KMS-11 (cell line): ENCODE results near the gene IL1RAPL2.

ENCODE experiments used
- H2AFZ ChIP-seq: fragments of 200-600 bp; sonication (generic); 2 replicates; pipeline ENCODE4 v1.6.1; 2016; ENCODE audit warnings: antibody characterized with exemption, mixed run types, low read depth
- H3K27ac ChIP-seq: fragments of 200-600 bp; sonication (generic); 2 replicates; pipeline ENCODE4 v1.6.1; 2016; ENCODE audit warnings: mild to moderate bottlenecking, mixed run types
- H3K27me3 ChIP-seq: fragments of 200-600 bp; sonication (generic); 2 replicates; pipeline ENCODE4 v1.6.1; 2017; ENCODE audit warnings: mild to moderate bottlenecking, low read depth, mixed run types, moderate library complexity; ENCODE audit not compliant: insufficient read depth
- H3K36me3 ChIP-seq: fragments of 200-600 bp; sonication (generic); 2 replicates; pipeline ENCODE4 v1.6.1; 2017; ENCODE audit warnings: mild to moderate bottlenecking, mixed run types; ENCODE audit not compliant: insufficient read depth
- H3K4me1 ChIP-seq: fragments of 200-600 bp; sonication (generic); 2 replicates; pipeline ENCODE4 v1.6.1; 2016; ENCODE audit warnings: mild to moderate bottlenecking, low read depth, mixed run types; ENCODE audit not compliant: poor library complexity, severe bottlenecking
- H3K4me2 ChIP-seq: fragments of 200-600 bp; sonication (generic); 2 replicates; pipeline ENCODE4 v1.7.0; 2016; ENCODE audit warnings: mild to moderate bottlenecking, mixed run types
- H3K4me3 ChIP-seq: fragments of 200-600 bp; sonication (generic); IDR thresholded peaks from 2 replicates; pipeline ENCODE4 v1.6.1; 2017; ENCODE audit warnings: low read depth, low read length, mixed read lengths; ENCODE audit not compliant: insufficient read depth
- H3K79me2 ChIP-seq: fragments of 200-600 bp; sonication (generic); 2 replicates; pipeline ENCODE4 v1.6.1; 2016; ENCODE audit warnings: low read depth, mixed run types; ENCODE audit not compliant: insufficient read depth
- H3K9ac ChIP-seq: fragments of 200-600 bp; sonication (generic); 2 replicates; pipeline ENCODE4 v1.6.1; 2016; ENCODE audit warnings: mild to moderate bottlenecking, mixed run types
- H4K20me1 ChIP-seq: fragments of 200-600 bp; sonication (generic); 2 replicates; pipeline ENCODE4 v1.6.1; 2016; ENCODE audit warnings: mild to moderate bottlenecking, mixed run types; ENCODE audit not compliant: insufficient read depth
- TF ChIP-seq, protein P1 (sequence below): fragments of 200-600 bp; sonication (generic); conservative IDR thresholded peaks from 2 replicates; pipeline ENCODE4 v1.6.1; 2017; ENCODE audit warnings: low read depth, mild to moderate bottlenecking, antibody characterized with exemption, low read length, moderate library complexity, mixed read lengths

The IL1RAPL2 gene

DNA sequence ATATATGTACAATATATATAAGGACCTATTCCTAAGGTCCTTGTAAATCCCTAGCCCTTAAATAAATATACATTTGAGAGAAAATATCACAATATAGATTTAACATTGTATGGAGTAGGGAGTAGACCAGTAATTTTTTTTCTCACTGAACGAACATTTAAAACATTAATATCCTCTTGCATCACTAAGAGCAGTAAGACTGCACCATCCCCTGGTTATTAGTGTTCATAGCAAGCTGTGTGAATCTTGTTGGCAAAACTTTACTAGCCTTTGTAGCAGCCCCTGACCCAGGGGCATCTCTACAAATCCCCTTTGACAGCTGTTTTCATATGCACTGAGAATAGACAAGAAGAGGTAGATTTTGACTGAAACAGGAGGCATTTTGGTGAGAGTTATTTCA, 146.5 kb downstream of the IL1RAPL2 start:
- Histone ChIP-seq H3K9ac (no peak overlapping the region), H3K4me1 (no peaks in the 10 kb centered on the region), H3K36me3 (no peaks in the 10 kb centered on the region), H3K27ac (no peak overlapping the region), H2AFZ (no peak overlapping the region), H3K27me3 (no peaks in the 10 kb centered on the region), H3K4me3 (no peak overlapping the region), H3K79me2 (no peaks in the 10 kb centered on the region), H4K20me1 (no peaks in the 10 kb centered on the region), H3K4me2 (no peak overlapping the region)
- TF ChIP-seq, protein P1, sequence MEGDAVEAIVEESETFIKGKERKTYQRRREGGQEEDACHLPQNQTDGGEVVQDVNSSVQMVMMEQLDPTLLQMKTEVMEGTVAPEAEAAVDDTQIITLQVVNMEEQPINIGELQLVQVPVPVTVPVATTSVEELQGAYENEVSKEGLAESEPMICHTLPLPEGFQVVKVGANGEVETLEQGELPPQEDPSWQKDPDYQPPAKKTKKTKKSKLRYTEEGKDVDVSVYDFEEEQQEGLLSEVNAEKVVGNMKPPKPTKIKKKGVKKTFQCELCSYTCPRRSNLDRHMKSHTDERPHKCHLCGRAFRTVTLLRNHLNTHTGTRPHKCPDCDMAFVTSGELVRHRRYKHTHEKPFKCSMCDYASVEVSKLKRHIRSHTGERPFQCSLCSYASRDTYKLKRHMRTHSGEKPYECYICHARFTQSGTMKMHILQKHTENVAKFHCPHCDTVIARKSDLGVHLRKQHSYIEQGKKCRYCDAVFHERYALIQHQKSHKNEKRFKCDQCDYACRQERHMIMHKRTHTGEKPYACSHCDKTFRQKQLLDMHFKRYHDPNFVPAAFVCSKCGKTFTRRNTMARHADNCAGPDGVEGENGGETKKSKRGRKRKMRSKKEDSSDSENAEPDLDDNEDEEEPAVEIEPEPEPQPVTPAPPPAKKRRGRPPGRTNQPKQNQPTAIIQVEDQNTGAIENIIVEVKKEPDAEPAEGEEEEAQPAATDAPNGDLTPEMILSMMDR: no peak

DNA sequence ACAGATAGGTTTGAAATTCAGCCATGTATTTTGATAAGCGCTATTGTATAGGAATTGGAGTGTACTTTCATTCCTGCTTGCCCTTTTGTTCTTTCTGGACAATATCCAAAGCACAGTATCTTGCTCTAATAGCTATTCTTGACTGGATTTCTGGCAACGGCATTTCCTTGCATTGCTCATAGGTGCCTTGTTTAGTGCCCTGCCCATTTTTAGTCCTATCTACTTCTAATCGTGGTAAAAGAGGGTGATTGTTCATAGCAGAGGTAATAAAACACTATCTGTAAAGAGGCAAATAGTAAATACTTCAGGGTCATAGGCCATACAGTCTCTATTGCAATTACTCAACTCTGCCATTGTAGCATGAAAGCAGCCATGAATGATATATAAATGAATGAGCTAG, 155.9 kb downstream of the IL1RAPL2 start:
- TF ChIP-seq, protein P1: no peak
- Histone ChIP-seq H4K20me1 (no peaks in the 10 kb centered on the region), H3K9ac (no peak overlapping the region), H3K79me2 (no peaks in the 10 kb centered on the region), H3K27ac (no peak overlapping the region), H3K4me2 (no peak overlapping the region), H3K4me1 (no peaks in the 10 kb centered on the region), H3K27me3 (no peaks in the 10 kb centered on the region), H3K36me3 (no peaks in the 10 kb centered on the region), H2AFZ (no peak overlapping the region), H3K4me3 (no peak overlapping the region)

DNA sequence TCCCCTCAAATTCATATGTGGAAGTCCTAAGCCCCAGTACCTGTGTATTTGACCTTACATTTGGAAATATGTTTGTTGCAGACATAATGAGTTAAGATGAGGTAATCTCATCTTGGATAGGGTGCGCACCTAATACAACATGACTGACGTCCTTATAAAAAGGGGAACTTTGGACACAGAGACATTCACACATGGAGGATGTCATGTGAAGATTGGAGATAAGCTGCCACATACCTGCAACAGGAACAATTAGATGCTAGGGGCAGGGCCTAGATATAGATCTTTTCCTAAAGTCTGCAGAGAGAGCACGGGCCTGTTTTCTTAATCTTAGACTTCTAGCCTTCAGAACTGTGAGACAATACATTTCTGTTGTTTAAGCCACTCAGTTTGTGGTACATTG, 162.5 kb downstream of the IL1RAPL2 start:
- no peaks in the 10 kb centered on the region for H3K4me1 ChIP-seq
- H3K79me2 ChIP-seq: no peaks in the 10 kb centered on the region
- no peak overlapping the region for H2AFZ ChIP-seq
- H3K27ac ChIP-seq: no peak overlapping the region
- TF ChIP-seq, protein P1: no peak
- H3K27me3 ChIP-seq: no peaks in the 10 kb centered on the region
- no peak overlapping the region for H3K9ac ChIP-seq
- H4K20me1 ChIP-seq: no peaks in the 10 kb centered on the region
- H3K4me3 ChIP-seq: no peak overlapping the region
- no peaks in the 10 kb centered on the region for H3K36me3 ChIP-seq
- H3K4me2 ChIP-seq: no peak overlapping the region

DNA sequence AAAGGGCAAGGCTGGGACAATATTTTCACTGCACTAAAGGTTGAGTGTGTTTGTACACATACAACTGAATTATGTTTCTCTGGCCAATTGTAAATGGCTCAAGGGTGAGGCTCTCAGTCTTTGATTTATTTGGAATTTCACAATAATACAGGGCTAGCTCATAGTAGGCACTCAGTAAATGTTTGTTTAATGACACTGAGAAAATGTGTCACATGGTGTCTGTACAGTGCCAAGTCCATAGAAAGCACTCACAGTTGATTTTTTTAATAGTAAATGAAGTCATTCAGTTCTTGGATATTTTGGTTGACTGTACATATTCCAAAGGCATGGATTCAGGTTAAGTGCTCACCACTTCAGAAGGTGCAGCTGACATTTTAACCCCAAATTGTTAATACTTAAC, 176.4 kb downstream of the IL1RAPL2 start:
- TF ChIP-seq, protein P1: no peak
- Histone ChIP-seq H3K36me3 (no peaks in the 10 kb centered on the region), H3K4me2 (no peak overlapping the region), H3K4me1 (no peaks in the 10 kb centered on the region), H3K79me2 (no peaks in the 10 kb centered on the region), H3K27ac (no peak overlapping the region), H4K20me1 (no peaks in the 10 kb centered on the region), H3K27me3 (no peaks in the 10 kb centered on the region), H2AFZ (no peak overlapping the region), H3K4me3 (no peak overlapping the region), H3K9ac (no peak overlapping the region)
